OCI-LY1 (cell line): Measurements from ENCODE around the gene AK6.
A peak's percentile ranks its signal among the peaks of the same experiment; 100 is the strongest.

Source experiments
- H2AFZ ChIP-seq: fragments of 200-600 bp; sonication (generic), shearing (Covaris generic); 2 replicates; pipeline ENCODE4 v1.6.0; 2014; ENCODE audit warnings: antibody characterized with exemption, mild to moderate bottlenecking, low read length
- H3F3A ChIP-seq: fragments of 200-600 bp; sonication (generic), shearing (Covaris generic); 2 replicates; pipeline ENCODE4 v1.6.0; 2014; ENCODE audit warnings: mild to moderate bottlenecking, antibody characterized with exemption, low read length, moderate library complexity; ENCODE audit not compliant: insufficient read depth
- H3K27ac ChIP-seq: fragments of 200-600 bp; sonication (generic); 2 replicates; pipeline ENCODE4 v1.5.1; 2014; ENCODE audit warnings: low read length, mixed run types, mild to moderate bottlenecking, low read depth; ENCODE audit not compliant: poor library complexity, severe bottlenecking
- H3K27me3 ChIP-seq: fragments of 200-600 bp; sonication (generic); 2 replicates; pipeline ENCODE4 v1.6.0; 2014; ENCODE audit warnings: antibody characterized with exemption, mild to moderate bottlenecking, low read length, moderate library complexity; ENCODE audit not compliant: insufficient read depth
- H3K36me3 ChIP-seq: fragments of 200-600 bp; sonication (generic); 2 replicates; pipeline ENCODE4 v1.6.1; 2014; ENCODE audit warnings: mild to moderate bottlenecking, antibody characterized with exemption, low read length, moderate library complexity, mixed read lengths; ENCODE audit not compliant: insufficient read depth
- H3K4me1 ChIP-seq: fragments of 200-600 bp; sonication (generic); 2 replicates; pipeline ENCODE4 v1.5.1; 2014; ENCODE audit warnings: mild to moderate bottlenecking, low read length, moderate library complexity; ENCODE audit not compliant: insufficient read depth, severe bottlenecking
- H3K4me2 ChIP-seq: fragments of 200-600 bp; sonication (generic), shearing (Covaris generic); 2 replicates; pipeline ENCODE4 v1.6.1; 2014; ENCODE audit warnings: low read length
- H3K4me3 ChIP-seq: fragments of 200-600 bp; sonication (generic); 2 replicates; pipeline ENCODE4 v1.5.1; 2014; ENCODE audit warnings: low read length, low read depth, mild to moderate bottlenecking, mixed read lengths; ENCODE audit not compliant: poor library complexity, severe bottlenecking
- H3K79me2 ChIP-seq: fragments of 200-600 bp; shearing (Covaris generic); 2 replicates; pipeline ENCODE4 v1.6.1; 2016; ENCODE audit warnings: mixed run types, low read length, mixed read lengths; ENCODE audit not compliant: insufficient read depth
- H3K9ac ChIP-seq: fragments of 200-600 bp; sonication (generic), shearing (Covaris generic); 2 replicates; pipeline ENCODE4 v1.6.1; 2014; ENCODE audit warnings: mild to moderate bottlenecking, low read length, mixed read lengths
- H3K9me2 ChIP-seq: fragments of 200-600 bp; sonication (generic), shearing (Covaris generic); 2 replicates; pipeline ENCODE4 v1.6.1; 2014; ENCODE audit warnings: low read depth, mild to moderate bottlenecking, low read length, mixed read lengths
- H3K9me3 ChIP-seq: fragments of 200-600 bp; shearing (Covaris generic); 2 replicates; pipeline ENCODE4 v1.6.1; 2014; ENCODE audit warnings: low read length, mixed read lengths
- H4K20me1 ChIP-seq: fragments of 200-600 bp; sonication (generic), shearing (Covaris generic); 2 replicates; pipeline ENCODE4 v1.6.0; 2016; ENCODE audit warnings: mild to moderate bottlenecking, low read length; ENCODE audit not compliant: insufficient read depth
- EZH2 ChIP-seq: fragments of 200-600 bp; sonication (generic), shearing (Covaris generic); IDR thresholded peaks from 2 replicates; pipeline ENCODE4 v1.8.0; 2017; ENCODE audit warnings: borderline replicate concordance, mixed run types, mild to moderate bottlenecking, antibody characterized with exemption, low read length, moderate library complexity, mixed read lengths
- TF ChIP-seq, protein P1 (sequence below): fragments of 200-600 bp; sonication (generic), shearing (Covaris generic); IDR thresholded peaks from 2 replicates; pipeline ENCODE4 v1.5.1; 2017; ENCODE audit warnings: mild to moderate bottlenecking, antibody characterized with exemption, low read length, moderate library complexity, mixed read lengths

The AK6 gene

DNA sequence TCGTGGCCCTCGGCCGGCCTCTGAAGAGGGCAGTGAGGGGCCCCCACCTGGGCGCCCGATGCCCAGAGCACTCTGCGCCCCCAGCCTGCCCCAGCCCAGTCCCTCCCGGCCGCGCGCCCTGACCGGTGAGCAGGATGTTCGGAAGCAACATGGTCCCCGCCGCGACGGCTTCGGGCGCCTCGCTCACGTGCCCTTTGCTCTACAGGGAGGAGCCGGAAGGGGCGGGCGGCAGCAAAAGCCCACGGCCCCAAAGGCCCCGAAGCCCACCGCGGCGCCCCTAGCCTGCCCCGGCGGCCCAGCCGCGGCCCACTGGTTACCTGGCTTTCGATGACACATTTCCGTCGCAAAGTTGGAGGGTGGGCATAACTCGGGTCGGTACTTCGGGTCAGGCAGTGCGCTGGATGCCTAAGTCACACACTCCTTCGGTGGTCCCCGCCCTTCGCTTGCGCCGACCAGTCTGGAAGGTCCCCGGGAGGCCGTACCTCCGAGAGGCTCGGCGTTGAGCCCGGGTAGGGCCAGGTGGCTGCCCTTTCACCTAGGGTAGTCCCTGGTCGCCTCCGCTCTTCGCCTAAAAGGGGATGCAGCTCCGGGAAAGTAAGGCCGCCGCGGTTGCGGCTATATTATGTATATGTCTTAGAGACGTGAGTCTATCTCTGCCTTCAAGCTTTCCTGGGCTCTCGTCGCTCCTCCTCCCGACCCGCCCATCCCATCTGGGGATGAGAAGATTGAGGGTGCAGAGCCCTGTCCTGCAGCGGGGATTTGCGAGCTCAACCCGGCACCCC lies at the start of gene AK6, which contains the start of the genes RAD17 and TAF9:
Gene AK6 (minus strand): TSS at position 181 of the 782 bp plus-strand sequence. CDS start 30 bp downstream, at position 151.
Gene RAD17 (plus strand): TSS at position 479 of the 782 bp plus-strand sequence. CDS start 2,391 bp downstream, outside the sequence.
Gene TAF9 (minus strand): TSS at position 181 of the 782 bp plus-strand sequence. CDS start 3,783 bp downstream, outside the sequence.
- H2AFZ ChIP-seq: no peak within 1 kb of the TSS; the same call in 1 of the 2 replicates
- no peaks in the 10 kb centered on the region for H4K20me1 ChIP-seq
- no peaks in the 10 kb centered on the region for H3K9me3 ChIP-seq
- no peaks in the 10 kb centered on the region for H3K27me3 ChIP-seq
- no peaks in the 10 kb centered on the region for H3F3A ChIP-seq
- peak within 1 kb of the TSS; percentile 94 for H3K9ac ChIP-seq
- peak within 1 kb of the TSS; percentile 77 for H3K27ac ChIP-seq
- peak within 1 kb of the TSS; percentile 91 for H3K4me3 ChIP-seq
- H3K4me2 ChIP-seq: peak within 1 kb of the TSS; percentile 100
- H3K9me2 ChIP-seq: no peaks in the 10 kb centered on the region
- peaks cover 63% of the 10 kb centered on the region for H3K4me1 ChIP-seq
- TF ChIP-seq EZH2: no peak
- TF ChIP-seq, protein P1, sequence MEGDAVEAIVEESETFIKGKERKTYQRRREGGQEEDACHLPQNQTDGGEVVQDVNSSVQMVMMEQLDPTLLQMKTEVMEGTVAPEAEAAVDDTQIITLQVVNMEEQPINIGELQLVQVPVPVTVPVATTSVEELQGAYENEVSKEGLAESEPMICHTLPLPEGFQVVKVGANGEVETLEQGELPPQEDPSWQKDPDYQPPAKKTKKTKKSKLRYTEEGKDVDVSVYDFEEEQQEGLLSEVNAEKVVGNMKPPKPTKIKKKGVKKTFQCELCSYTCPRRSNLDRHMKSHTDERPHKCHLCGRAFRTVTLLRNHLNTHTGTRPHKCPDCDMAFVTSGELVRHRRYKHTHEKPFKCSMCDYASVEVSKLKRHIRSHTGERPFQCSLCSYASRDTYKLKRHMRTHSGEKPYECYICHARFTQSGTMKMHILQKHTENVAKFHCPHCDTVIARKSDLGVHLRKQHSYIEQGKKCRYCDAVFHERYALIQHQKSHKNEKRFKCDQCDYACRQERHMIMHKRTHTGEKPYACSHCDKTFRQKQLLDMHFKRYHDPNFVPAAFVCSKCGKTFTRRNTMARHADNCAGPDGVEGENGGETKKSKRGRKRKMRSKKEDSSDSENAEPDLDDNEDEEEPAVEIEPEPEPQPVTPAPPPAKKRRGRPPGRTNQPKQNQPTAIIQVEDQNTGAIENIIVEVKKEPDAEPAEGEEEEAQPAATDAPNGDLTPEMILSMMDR: no peak
- H3K79me2 ChIP-seq: peaks cover 72% of the 10 kb centered on the region
- peaks cover 33% of the 10 kb centered on the region for H3K36me3 ChIP-seq

DNA sequence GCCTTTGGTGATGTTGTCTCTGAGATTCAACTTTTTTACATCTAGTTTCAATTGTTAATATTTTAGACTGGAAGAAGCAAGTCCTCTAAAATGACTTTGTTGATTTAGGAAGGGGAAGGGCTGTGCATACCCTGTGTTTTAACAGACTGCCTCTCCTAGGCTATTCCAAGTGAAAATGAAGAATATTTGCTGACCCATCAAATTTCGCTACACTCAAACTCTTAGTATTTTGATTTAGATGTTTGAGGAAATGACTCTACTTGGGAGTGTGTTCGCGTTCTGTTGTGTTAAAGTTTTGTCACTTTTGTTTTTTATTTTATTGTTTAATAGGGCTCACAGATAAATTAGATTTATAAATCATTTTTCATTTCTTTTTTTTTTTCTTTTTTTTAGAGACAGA lies 49.2 kb upstream of the AK6 start:
- TF ChIP-seq, protein P1: no peak
- no peak for TF ChIP-seq EZH2
- no peak overlapping the region for H3K4me2 ChIP-seq
- no peaks in the 10 kb centered on the region for H4K20me1 ChIP-seq
- no peak overlapping the region for H3K27ac ChIP-seq
- peaks cover 12% of the 10 kb centered on the region; the same call in 1 of the 2 replicates for H3K36me3 ChIP-seq
- peaks cover 3% of the 10 kb centered on the region; the same call in 1 of the 2 replicates for H3F3A ChIP-seq
- H3K9me2 ChIP-seq: no peaks in the 10 kb centered on the region
- no peak overlapping the region for H3K4me3 ChIP-seq
- no peak overlapping the region for H3K9ac ChIP-seq
- H2AFZ ChIP-seq: no peak overlapping the region
- H3K4me1 ChIP-seq: peaks cover 19% of the 10 kb centered on the region
- no peaks in the 10 kb centered on the region for H3K27me3 ChIP-seq
- no peaks in the 10 kb centered on the region for H3K79me2 ChIP-seq
- H3K9me3 ChIP-seq: no peaks in the 10 kb centered on the region

DNA sequence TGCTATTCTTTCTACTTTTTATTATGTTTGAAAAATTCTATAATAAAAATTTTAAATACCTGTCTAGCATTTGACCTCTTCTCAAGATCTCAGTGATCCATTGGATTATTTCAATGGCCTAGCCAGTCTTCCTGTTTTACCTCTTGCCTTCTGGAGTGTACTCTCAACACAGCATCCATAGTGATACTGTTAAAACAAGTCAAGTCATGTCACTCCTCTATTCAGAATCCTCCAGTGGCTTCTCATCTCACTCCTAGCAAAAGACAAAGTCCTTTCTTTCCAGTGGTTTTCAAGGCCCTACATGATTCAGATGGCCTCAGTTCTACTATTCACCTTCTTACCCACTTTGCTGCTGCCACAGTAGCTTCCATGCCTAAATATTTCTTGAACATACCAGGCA lies 47.4 kb upstream of the AK6 start:
- H3K4me2 ChIP-seq: no peak overlapping the region

More for the DNA sequence above, 47.4 kb upstream of the AK6 start:
- H4K20me1 ChIP-seq: no peaks in the 10 kb centered on the region
- TF ChIP-seq, protein P1: no peak
- H3K9me3 ChIP-seq: no peaks in the 10 kb centered on the region
- peaks cover 13% of the 10 kb centered on the region; the same call in 1 of the 2 replicates for H3K36me3 ChIP-seq
- no peaks in the 10 kb centered on the region for H3K27me3 ChIP-seq
- no peak overlapping the region for H3K4me3 ChIP-seq
- H3K4me1 ChIP-seq: peaks cover 19% of the 10 kb centered on the region
- H3K27ac ChIP-seq: no peak overlapping the region
- H3K79me2 ChIP-seq: no peaks in the 10 kb centered on the region
- peaks cover 3% of the 10 kb centered on the region; the same call in 1 of the 2 replicates for H3F3A ChIP-seq
- H3K9ac ChIP-seq: no peak overlapping the region
- H3K9me2 ChIP-seq: no peaks in the 10 kb centered on the region
- no peak overlapping the region for H2AFZ ChIP-seq
